Lower leg skin (tissue), 3 donors: ENCODE data around the gene GPR39.

Experiments used
- POLR2A ChIP-seq, 2 donors: fragments of 450-650 bp; IDR thresholded peaks; one replicate each; pipeline ENCODE4 v1.6.1; 2016 to 2017; ENCODE audit warnings: antibody characterized with exemption in 2 of 2, mild to moderate bottlenecking in 1 of 2, moderate library complexity in 1 of 2
- TF ChIP-seq, protein P1 (sequence below), 3 donors: fragments of 450-650 bp; IDR thresholded peaks; one replicate each; pipeline ENCODE4 v1.5.1; 2016; ENCODE audit warnings: antibody characterized with exemption in 3 of 3, mild to moderate bottlenecking in 3 of 3, moderate library complexity in 2 of 3

GRCh38 chr2:132670496-132671150 is 254.0 kb downstream of the GPR39 start:
- TF ChIP-seq, protein P1, sequence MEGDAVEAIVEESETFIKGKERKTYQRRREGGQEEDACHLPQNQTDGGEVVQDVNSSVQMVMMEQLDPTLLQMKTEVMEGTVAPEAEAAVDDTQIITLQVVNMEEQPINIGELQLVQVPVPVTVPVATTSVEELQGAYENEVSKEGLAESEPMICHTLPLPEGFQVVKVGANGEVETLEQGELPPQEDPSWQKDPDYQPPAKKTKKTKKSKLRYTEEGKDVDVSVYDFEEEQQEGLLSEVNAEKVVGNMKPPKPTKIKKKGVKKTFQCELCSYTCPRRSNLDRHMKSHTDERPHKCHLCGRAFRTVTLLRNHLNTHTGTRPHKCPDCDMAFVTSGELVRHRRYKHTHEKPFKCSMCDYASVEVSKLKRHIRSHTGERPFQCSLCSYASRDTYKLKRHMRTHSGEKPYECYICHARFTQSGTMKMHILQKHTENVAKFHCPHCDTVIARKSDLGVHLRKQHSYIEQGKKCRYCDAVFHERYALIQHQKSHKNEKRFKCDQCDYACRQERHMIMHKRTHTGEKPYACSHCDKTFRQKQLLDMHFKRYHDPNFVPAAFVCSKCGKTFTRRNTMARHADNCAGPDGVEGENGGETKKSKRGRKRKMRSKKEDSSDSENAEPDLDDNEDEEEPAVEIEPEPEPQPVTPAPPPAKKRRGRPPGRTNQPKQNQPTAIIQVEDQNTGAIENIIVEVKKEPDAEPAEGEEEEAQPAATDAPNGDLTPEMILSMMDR (IDR thresholded peaks at IDR 0.05) = no peak
- no peak for TF ChIP-seq POLR2A (IDR thresholded peaks at IDR 0.05)
